ENCODE measurements around the gene RAPSN.
A peak's percentile ranks its signal among the peaks of the same experiment; 100 is the strongest.

RAPSN gene

DNA sequence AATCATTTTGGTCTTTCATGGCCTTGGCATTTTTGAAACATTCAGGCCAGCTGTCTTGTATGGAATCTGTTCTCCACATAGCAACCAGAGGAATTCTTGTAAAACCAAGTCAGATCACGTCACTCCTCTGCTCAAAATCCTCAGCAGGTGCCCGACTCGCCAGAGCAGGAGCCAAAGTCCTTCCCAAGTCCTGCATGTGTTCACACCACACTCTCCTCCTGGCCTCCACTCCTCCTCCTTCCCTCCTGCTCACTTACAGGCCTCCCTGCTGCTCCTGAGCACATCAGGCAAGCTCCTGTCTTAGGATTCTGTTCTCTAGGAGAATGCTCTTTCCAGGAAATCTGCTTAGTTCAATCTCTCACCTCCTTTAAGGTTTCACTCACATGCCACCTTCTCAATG is 15.8 kb downstream of the RAPSN start:
- DNase-seq (ENCODE audit: low spot score) = no peak

DNA sequence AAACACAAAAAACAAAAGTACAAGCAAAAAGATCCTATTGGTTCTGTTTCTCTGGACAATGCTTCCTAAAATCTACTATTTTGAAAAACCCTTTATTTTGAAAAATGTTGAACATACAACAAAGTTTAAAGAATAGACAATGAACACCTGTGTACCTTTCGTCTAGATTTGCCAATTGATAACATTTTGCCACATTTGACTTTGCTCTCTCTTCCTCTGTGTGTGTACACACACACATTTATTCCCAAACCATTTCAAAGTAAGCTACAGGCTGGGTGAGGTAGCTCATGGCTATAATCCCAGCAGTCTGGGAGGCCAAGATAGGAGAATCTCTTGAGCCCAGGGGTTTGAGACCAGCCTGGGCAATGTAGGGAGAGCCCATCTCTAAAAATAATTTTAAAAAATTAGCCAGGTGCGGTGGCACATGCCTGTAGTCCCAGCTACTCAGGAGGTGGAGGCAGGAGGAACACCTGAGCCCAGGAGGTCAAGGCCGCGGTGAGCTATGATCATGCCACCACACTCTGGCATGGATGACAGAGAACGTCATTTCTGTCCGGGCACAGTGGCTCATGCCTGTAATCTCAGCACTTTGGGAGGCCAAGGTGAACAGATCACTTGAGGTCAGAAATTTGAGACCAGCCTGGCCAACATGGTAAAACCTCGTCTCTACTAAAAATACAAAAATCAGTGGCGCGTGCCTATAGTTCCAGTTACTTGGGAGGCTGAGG is 17.4 kb downstream of the RAPSN start:
- no peak for DNase-seq (ENCODE audit: low spot score)

GRCh38 chr11:47430524-47430923 is 18.4 kb downstream of the RAPSN start:
- DNase-seq (ENCODE audit: low spot score) = no peak

DNA sequence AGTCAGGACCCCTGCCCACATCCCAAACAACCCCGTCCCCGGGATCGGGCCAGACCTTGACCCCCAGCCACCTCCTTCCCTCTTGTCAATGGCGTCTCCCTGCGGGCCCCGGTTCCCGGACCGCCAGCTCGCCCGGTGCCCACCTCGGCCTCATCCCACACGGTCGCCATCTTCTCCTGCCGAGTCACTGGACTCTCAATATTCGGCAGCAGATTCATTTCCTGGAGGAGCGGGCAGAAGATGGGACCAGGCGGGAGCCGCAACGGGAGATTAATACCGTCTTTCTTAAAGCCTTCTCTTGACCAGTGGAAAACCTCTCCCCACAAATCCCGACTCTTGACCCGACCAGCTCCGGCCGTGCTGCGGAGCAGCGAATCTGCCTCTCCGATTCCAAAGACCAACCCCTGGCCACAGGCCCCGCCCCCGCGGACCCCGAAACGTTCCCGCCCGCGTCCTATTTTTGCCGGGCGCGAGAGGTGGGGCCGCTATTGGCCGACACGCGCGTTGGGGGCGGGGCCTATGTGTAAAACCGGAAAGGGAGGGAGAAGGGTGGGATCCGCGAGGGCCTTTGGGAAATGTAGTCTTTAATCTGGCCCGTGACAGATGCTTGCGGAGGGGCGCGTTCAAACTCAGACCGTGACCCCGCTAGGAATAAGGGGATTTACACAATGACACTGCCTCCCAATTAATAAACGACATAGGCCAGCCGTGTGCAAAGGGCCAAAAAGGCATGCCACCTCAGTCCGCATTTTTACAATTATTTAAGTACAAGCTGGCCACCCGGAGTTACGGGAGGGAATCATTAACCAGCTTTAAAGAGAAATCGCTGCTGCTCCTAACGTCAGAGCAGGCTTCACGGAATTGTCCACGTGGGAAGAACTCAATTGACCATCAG is 22.6 kb downstream of the RAPSN start, which contains the start of gene PSMC3:
PSMC3 (minus strand) TSS at position 378 of the 895 bp plus-strand sequence; CDS start at position 218, 160 bp downstream.
- DNase-seq (ENCODE audit: low spot score) = peak; percentile 97

DNA sequence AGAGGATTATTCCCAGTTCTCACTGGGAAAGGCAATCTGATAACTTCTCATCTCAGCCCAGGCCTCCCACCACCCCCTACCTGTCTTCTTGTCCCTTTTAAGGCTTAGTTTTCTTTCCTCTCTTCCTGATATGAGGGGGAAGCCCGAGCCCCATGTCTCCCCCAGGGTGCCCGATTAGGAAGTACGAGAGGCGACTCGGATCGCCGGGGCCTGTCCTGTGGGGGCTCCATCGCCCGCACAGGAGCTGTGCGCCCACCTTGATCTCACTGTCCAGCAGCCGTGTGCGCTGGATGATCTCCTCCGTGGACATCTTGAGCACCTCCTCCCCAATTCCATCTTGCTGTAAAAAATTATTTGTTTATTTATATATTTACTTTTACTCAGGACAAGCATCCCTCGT is 23.3 kb downstream of the RAPSN start:
- DNase-seq (ENCODE audit: low spot score) = no peak

DNA sequence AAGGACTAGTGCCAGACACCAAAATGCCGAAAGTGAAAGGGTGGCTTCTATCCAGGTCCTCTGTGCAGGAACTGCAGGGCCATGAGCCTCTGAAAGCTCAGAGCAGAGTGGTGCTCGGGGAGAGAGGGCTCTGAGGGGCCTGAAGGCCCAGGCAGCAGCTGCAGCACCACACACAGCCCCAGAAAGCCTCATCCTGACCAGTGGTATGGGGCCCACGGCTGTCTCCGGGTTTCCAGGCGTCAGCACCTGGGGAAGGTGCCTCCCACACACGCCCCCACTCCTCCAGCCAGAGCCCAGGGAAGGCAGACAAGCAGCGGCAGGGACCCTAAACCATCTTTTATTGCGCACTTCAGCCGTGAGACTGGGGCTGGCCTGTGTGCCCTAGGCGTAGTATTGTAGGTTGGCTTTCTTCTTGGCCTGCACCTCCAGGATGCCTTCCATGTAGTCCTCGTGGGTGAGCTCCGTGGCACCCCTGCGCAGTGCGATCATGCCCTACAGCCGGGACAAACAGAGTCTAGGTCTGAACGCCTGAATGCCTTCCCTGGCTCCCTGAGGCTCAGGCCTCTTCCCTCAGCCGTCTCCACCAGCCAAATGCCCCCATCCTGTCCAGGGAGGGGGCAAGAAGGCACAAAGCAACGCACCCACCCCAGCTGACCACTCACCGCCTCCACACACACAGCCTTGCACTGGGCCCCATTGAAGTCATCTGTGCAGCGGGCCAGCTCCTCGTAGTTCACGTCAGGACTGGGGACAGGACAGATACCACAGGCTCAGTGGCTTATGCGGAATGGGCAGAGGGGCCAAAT is 30.3 kb downstream of the RAPSN start:
- no peak for DNase-seq (ENCODE audit: low spot score)

- DNase-seq (ENCODE audit: low spot score) = no peak
Measured at GRCh38 chr11:47417712-47418111, 31.2 kb downstream of the RAPSN start.

- peak; percentile 71 for DNase-seq (ENCODE audit: low spot score)
Measured at GRCh38 chr11:47415949-47416472, 32.9 kb downstream of the RAPSN start.

DNA sequence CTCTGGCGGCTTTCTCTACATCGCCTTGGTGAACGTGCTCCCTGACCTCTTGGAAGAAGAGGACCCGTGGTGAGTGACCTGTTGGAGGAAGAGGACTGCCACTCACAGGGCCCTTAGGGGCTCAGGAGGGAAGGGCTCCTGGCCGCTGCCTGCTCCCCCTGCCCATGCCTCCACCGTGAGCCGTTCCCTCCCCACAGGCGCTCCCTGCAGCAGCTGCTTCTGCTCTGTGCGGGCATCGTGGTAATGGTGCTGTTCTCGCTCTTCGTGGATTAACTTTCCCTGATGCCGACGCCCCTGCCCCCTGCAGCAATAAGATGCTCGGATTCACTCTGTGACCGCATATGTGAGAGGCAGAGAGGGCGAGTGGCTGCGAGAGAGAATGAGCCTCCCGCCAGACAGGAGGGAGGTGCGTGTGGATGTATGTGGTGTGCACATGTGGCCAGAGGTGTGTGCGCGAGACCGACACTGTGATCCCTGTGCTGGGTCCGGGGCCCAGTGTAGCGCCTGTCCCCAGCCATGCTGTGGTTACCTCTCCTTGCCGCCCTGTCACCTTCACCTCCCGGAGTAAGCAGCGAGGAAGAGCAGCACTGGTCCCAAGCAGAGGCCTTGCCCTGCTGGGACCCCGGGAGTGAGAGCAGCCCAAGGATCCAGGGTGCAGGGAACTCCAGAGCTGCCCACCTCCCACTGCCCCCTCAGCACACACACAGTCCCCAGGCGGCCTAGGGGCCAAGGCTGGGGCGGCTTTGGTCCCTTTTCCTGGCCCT is 33.7 kb downstream of the RAPSN start:
- no peak for DNase-seq (ENCODE audit: low spot score)

- no peak for DNase-seq (ENCODE audit: low spot score)
Measured at GRCh38 chr11:47414685-47415070, 34.3 kb downstream of the RAPSN start.

DNA sequence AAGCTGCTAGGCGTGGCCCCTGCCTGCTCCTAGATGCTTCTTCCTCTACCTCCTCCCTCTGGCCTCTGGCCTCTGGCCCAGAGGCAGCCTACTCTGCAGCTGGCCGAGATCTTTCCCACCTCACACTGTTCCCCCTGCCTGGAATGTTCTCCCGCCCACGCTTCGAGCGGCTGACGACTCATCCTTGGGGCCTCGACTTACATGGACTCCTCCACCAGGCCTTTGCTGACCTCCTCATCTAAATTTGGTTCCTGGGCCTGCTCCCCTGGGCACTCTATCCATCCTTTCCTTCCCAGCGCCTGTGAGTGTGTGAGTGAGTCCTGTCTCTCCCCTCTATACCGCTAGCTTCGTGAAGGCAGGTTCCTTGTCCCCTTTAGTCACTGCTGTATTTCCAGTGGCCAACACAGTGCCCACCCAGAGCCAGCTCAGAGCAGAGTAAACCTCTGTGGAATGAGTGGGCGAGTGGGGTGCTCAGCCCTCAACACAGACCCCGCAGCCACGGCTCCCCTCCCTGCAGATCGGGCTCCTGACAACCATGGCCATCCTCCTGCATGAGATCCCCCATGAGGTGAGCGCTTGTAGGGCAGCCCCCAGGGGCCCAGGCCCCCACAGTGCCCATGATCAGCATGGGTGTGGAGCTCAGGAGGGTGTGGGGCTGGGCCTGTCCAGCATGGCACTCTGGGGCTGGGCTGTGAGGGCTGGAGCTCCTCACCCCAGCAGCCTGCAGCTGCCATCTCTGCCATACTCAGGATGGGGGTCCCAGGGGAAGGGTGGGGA is 34.8 kb downstream of the RAPSN start:
- no peak for DNase-seq (ENCODE audit: low spot score)

GRCh38 chr11:47413351-47413750 is 35.6 kb downstream of the RAPSN start:
- no peak for DNase-seq (ENCODE audit: low spot score)

DNA sequence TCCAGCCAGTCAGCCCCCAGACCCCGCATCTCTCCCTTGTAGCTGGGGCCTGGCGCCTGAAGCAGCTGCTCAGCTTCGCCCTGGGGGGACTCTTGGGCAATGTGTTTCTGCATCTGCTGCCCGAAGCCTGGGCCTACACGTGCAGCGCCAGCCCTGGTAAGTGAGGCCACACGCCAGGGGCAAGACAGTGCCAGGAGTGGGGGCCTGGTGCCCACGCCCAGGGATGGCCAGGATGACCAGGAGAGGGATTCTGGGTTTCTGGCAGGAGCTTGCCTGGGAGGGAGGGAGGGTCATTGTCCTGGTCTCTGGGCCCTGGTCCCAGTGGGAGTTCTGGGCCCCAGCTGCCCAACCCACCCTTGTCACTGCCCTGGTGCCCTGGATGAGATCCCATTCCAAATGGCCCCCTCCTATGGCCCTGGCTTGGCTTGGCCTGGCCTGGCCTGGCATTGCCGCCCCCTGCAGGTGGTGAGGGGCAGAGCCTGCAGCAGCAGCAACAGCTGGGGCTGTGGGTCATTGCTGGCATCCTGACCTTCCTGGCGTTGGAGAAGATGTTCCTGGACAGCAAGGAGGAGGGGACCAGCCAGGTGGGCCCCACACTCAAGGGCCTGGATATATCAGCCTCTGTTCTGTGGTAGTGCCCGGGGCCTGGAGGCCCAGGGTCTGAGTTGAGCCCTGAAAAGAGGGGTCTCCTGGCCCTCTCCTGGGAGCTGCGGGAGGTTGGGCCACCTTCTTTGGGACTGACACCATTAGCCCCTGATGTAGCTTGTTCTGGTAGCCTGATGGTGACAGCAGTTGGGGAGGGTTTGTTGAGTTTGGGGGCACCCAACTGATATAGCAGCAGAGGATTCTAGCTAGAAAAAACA is 36.8 kb downstream of the RAPSN start:
- DNase-seq (ENCODE audit: low spot score) = no peak

DNA sequence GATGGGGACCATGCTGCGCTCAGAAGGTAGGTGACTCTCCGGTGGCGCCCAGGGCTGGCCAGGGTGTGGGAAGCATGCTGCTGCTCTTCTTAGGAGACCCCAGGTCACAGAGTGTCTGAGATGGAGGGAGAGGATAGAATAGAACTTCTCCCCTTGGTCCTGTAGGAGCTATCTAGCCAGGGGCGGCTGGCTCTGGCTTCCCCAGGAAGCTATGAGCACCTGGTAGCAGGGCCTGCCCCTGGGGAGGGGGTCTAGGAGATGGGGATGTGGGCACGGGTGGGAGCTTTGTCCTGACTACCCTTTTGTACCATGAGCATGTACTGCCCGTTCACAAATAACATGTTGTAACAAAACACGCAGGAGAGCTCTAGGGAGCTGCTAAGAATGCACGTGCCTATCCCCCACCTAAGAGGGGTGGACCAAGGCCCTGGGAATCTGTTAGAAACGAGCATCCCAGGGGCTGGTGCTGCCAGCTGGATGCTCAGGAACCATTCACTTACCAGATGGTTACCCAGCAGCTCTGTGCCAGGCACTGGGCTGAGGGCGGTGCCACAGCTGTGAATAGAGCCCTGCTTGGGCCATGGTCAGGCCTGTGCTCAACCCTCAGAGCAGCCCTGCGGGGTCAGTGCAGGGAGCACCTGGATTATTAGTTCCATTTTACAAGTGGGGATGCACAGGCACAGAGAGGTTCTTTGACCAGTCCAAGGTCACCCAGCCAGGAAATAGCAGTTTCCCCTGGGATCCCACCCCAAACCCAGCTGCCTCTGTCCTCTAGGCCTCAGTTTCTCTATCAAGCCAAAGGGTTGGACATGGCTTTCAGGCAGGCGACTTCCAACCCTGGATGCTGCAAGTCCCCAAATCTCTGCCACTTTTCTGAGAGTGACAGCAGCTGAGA is 38.3 kb downstream of the RAPSN start:
- no peak for DNase-seq (ENCODE audit: low spot score)

DNA sequence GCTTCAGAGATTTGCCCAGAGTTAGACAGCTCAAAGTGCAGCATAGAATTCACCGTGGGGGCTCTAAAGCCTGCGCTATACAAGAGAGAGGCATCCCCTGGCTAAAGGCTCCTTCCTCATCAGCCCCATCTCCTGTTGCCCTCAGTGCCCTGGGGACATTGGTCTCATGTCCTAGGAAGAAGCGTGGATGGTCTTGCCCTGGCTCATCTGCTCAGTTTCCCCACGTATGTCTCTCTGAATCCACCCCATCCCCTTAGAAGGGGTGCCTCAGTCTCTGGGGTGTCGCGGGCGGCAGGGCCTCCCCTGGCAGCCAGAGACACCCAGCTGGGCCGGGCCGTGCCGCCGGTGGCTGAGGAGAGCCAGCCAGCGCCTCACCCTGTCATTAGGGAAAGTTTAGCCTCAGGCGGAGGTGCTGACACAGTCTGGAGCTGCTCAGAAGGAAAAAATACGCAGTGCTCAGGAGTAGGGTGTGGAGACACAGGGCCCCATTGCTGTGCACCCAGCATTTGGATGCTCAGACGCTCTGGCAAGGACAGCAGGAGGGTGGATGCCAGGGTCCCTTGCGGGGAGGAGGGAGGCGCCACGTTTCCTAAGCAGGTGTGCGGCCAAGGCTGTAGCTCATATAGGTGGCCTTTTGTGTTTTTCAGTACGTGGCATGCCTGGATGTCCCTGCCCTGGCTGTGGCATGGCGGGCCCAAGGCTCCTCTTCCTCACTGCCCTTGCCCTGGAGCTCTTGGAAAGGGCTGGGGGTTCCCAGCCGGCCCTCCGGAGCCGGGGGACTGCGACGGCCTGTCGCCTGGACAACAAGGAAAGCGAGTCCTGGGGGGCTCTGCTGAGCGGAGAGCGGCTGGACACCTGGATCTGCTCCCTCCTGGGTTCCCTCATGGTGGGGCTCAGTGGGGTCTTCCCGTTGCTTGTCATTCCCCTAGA is 39.2 kb downstream of the RAPSN start:
- DNase-seq (ENCODE audit: low spot score) = no peak

- DNase-seq (ENCODE audit: low spot score) = no peak
Measured at GRCh38 chr11:47408598-47409439, 40.1 kb downstream of the RAPSN start.
